ENCODE data around the gene DLX5.

GRCh38 chr7:96973986-96974385 is 50.6 kb downstream of the DLX5 start:
- TF ChIP-seq POLR2A (IDR thresholded peaks at IDR 0.05; ENCODE audit: low read depth, low read length) (no peak), POLR2AphosphoS5 (IDR thresholded peaks at IDR 0.05; ENCODE audit: insufficient read depth, low read depth, low read length) (no peak), MYC (IDR thresholded peaks at IDR 0.05; ENCODE audit: low read depth, low read length) (no peak)
- TF ChIP-seq, protein P1, sequence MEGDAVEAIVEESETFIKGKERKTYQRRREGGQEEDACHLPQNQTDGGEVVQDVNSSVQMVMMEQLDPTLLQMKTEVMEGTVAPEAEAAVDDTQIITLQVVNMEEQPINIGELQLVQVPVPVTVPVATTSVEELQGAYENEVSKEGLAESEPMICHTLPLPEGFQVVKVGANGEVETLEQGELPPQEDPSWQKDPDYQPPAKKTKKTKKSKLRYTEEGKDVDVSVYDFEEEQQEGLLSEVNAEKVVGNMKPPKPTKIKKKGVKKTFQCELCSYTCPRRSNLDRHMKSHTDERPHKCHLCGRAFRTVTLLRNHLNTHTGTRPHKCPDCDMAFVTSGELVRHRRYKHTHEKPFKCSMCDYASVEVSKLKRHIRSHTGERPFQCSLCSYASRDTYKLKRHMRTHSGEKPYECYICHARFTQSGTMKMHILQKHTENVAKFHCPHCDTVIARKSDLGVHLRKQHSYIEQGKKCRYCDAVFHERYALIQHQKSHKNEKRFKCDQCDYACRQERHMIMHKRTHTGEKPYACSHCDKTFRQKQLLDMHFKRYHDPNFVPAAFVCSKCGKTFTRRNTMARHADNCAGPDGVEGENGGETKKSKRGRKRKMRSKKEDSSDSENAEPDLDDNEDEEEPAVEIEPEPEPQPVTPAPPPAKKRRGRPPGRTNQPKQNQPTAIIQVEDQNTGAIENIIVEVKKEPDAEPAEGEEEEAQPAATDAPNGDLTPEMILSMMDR (IDR thresholded peaks at IDR 0.05; ENCODE audit: extremely low read depth in 1 of 2, insufficient read depth in 1 of 2, low read depth in 1 of 2, low read length in 2 of 2) = no peak
- TF ChIP-seq, protein P2, sequence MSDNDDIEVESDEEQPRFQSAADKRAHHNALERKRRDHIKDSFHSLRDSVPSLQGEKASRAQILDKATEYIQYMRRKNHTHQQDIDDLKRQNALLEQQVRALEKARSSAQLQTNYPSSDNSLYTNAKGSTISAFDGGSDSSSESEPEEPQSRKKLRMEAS (IDR thresholded peaks at IDR 0.05; ENCODE audit: insufficient read depth, insufficient read length) = no peak

Measured in endothelial cell of umbilical vein (primary cell).